A673 (cell line): ENCODE results near the gene MGAT5B. TPM values are rescaled to one million over a fixed set of nuclear protein-coding genes. Genes with fewer than 3 reads are reported as not detected.
A peak's percentile ranks its signal among the peaks of the same experiment; 100 is the strongest.

Experiments
- BruUV-seq: library from RNA; stranded (reverse); fragments of 400-500 nt; replicated peaks from 2 replicates; lab custom pipeline; 2021; lab: Mats Ljungman, UMichigan
- CTCF ChIA-PET: fragments of 300-600 bp; sonication (Branson Sonifier 250); formaldehyde crosslinking; loops from one replicate; lab custom pipeline; 2022; ENCODE audit warnings: antibody characterized with exemption; lab: Charles Lee
- POLR2A ChIA-PET: fragments of 300-600 bp; sonication (Branson Sonifier 250); formaldehyde crosslinking; loops from one replicate; lab custom pipeline; 2022; ENCODE audit warnings: antibody characterized with exemption; ENCODE audit not compliant: low non-redundant PET; lab: Charles Lee
- DNase-seq: peaks from one replicate; pipeline ENCODE4 v3.0.0-alpha.2; 2015; ENCODE audit warnings: low spot score
- H3K27ac ChIP-seq: fragments of 200-600 bp; sonication (generic); 2 replicates; pipeline ENCODE4 v1.5.1; 2016; ENCODE audit warnings: mixed run types, low read depth, mild to moderate bottlenecking, mixed read lengths, antibody characterized with exemption, low read length; ENCODE audit not compliant: poor library complexity, severe bottlenecking
- H3K27me3 ChIP-seq: fragments of 200-600 bp; sonication (generic); replicated peaks from 2 replicates; pipeline ENCODE4 v1.6.1; 2017; ENCODE audit warnings: mixed run types, low read depth, mild to moderate bottlenecking, mixed read lengths, antibody characterized with exemption, low read length; ENCODE audit not compliant: insufficient read depth, poor library complexity
- H3K36me3 ChIP-seq: fragments of 200-600 bp; sonication (generic); 2 replicates; pipeline ENCODE4 v1.6.1; 2016; ENCODE audit warnings: mixed run types, mild to moderate bottlenecking, mixed read lengths, antibody characterized with exemption, low read length; ENCODE audit not compliant: insufficient read depth, poor library complexity, severe bottlenecking
- H3K4me1 ChIP-seq: fragments of 200-600 bp; sonication (generic); 2 replicates; pipeline ENCODE4 v1.6.1; 2017; ENCODE audit warnings: mixed run types, mild to moderate bottlenecking, mixed read lengths, antibody characterized with exemption, low read length; ENCODE audit not compliant: insufficient read depth, poor library complexity, severe bottlenecking
- H3K4me3 ChIP-seq: fragments of 200-600 bp; sonication (generic); 2 replicates; pipeline ENCODE4 v1.5.1; 2016; ENCODE audit warnings: low read depth, mixed run types, mild to moderate bottlenecking, mixed read lengths, low read length; ENCODE audit not compliant: poor library complexity, severe bottlenecking
- H3K9me3 ChIP-seq: fragments of 200-600 bp; sonication (generic); 2 replicates; pipeline ENCODE4 v1.6.1; 2016; ENCODE audit warnings: mixed run types, low read depth, mild to moderate bottlenecking, mixed read lengths, antibody characterized with exemption, low read length; ENCODE audit not compliant: poor library complexity, severe bottlenecking
- EZH2 ChIP-seq: fragments of 200-600 bp; sonication (generic); IDR thresholded peaks from 2 replicates; pipeline ENCODE4 v1.6.1; 2017; ENCODE audit warnings: borderline replicate concordance, low read depth, mild to moderate bottlenecking, mixed read lengths, antibody characterized with exemption, low read length; ENCODE audit not compliant: poor library complexity, severe bottlenecking
- intact Hi-C: fragments of 100-400 bp; cut with micrococcal nuclease; formaldehyde crosslinking; loops from one replicate; pipeline ENCODE4 v1.10.0; 2022; ENCODE audit not compliant: unreplicated experiment
- total RNA-seq: library from RNA; stranded (reverse); gene quantifications from 2 replicates; pipeline ENCODE4 v1.2.3, GENCODE V29; 2021
- TF ChIP-seq, protein P1 (sequence below): fragments of 300-800, 200-600 bp; sonication (generic); conservative IDR thresholded peaks from 2 replicates; pipeline ENCODE4 v1.5.1; 2017; ENCODE audit warnings: low read depth, mild to moderate bottlenecking, antibody characterized with exemption, low read length, moderate library complexity, mixed read lengths

Gene MGAT5B
- total RNA-seq, 1 experiment from 2014 or later = 1.1 TPM

DNA sequence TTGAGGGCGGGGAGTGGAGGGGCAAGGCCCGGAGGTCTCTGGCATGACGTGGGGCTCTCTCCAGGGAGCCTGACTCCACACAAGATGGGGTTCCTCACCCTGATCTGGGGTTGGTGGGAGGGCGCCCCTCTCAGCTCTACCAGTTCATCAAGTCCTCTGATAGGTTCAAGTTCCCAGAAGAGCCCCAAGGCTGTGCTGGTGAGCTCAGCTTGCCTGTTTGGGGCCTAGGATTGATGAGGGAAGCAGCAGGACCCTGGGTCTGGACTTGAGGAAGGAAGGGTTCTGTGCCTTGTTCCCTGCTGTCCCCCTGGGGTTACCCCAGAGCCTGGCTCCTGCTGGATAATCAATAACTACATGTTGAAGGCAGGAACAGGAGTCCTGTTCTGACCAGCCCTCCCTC is 3.5 kb downstream of the MGAT5B start:
- TF ChIP-seq EZH2 = no peak

DNA sequence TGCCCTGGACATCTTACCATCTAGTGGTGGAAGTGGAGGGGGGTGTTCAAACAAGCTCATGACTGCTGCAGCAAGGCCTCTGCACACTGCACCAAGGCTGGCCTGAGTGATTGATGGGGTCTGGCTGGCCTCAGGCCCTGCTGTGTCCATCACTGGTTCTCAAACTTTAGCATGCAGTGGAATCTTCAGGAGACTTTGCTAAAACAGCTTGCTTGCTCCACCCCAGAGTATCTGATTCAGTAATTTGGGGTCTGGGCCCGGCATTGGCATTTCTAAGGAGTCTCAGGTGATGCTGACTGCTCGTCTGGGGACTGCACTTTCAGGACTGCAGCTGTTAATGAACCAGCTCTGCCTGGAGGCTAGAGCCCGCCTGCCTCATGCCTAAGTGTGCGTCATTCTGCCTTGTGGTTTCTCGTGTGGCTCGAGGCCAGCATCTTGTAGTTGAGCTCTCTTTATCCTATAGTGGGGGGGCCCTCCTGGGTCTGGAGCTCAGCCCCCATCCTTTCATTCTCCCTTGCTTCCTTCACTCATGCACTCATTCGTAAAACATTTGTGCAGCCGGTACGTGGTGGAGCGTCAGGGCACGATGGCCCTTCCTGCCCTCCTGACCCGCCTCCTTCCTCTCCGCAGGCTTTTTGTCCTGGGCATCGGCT is 4.1 kb downstream of the MGAT5B start:
- BruUV-seq = no TSS peak
- H3K4me3 ChIP-seq = no peak overlapping the region
- no peaks in the 10 kb centered on the region for H3K36me3 ChIP-seq
- H3K4me1 ChIP-seq = peaks cover 5% of the 10 kb centered on the region
- DNase-seq = peak; percentile 36
- H3K9me3 ChIP-seq = no peaks in the 10 kb centered on the region
- ChIA-PET POLR2A (interaction anchor here (0.5 kb wide), 1 partner anchor 424 kb away, joined by 3 read pairs; no protein-coding TSS in a partner anchor), CTCF (no interaction called here)
- intact Hi-C loops = no loop called here
- TF ChIP-seq, protein P1, sequence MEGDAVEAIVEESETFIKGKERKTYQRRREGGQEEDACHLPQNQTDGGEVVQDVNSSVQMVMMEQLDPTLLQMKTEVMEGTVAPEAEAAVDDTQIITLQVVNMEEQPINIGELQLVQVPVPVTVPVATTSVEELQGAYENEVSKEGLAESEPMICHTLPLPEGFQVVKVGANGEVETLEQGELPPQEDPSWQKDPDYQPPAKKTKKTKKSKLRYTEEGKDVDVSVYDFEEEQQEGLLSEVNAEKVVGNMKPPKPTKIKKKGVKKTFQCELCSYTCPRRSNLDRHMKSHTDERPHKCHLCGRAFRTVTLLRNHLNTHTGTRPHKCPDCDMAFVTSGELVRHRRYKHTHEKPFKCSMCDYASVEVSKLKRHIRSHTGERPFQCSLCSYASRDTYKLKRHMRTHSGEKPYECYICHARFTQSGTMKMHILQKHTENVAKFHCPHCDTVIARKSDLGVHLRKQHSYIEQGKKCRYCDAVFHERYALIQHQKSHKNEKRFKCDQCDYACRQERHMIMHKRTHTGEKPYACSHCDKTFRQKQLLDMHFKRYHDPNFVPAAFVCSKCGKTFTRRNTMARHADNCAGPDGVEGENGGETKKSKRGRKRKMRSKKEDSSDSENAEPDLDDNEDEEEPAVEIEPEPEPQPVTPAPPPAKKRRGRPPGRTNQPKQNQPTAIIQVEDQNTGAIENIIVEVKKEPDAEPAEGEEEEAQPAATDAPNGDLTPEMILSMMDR = no peak
- TF ChIP-seq EZH2 = no peak
- H3K27ac ChIP-seq = no peak overlapping the region
- peaks cover 17% of the 10 kb centered on the region for H3K27me3 ChIP-seq

More for the DNA sequence above, 3.5 kb downstream of the MGAT5B start:
- no peaks in the 10 kb centered on the region for H3K9me3 ChIP-seq
- H3K27ac ChIP-seq = no peak overlapping the region
- ChIA-PET CTCF (interaction anchor here (1.3 kb wide), 1 partner anchor 185 kb away, joined by 4 read pairs; no protein-coding TSS in a partner anchor), POLR2A (interaction anchor here (0.6 kb wide), 1 partner anchor 42 kb away, joined by 3 read pairs; no protein-coding TSS in a partner anchor)
- no TSS peak for BruUV-seq
- DNase-seq = no peak
- no peak overlapping the region for H3K4me3 ChIP-seq
- no peaks in the 10 kb centered on the region for H3K36me3 ChIP-seq
- H3K27me3 ChIP-seq = peaks cover 17% of the 10 kb centered on the region
- intact Hi-C loops = no loop called here
- peaks cover 5% of the 10 kb centered on the region for H3K4me1 ChIP-seq

DNA sequence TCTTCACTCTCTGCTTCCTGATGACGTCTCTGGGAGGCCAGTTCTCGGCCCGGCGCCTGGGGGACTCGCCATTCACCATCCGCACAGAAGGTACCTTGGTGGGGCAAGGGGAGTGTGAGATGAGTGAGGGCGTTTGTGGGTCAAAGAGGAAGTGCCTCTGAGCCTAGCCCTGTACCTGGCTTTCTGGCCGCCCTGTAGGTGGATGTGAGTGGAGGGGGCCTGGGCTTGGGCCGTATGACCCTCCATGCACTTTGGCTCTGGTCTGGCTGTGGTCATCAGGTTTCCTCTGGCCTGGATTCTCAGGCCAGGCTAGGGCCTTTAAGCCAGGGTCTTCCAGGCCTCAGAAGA is 4.6 kb downstream of the MGAT5B start:
- ChIA-PET CTCF (no interaction called here), POLR2A (no interaction called here)
- Histone ChIP-seq H3K4me1 (peaks cover 5% of the 10 kb centered on the region), H3K27me3 (peaks cover 17% of the 10 kb centered on the region), H3K36me3 (no peaks in the 10 kb centered on the region), H3K27ac (no peak overlapping the region), H3K4me3 (no peak overlapping the region), H3K9me3 (no peaks in the 10 kb centered on the region)
- TF ChIP-seq, protein P1 = no peak
- TF ChIP-seq EZH2 = no peak
- no TSS peak for BruUV-seq
- intact Hi-C loops = no loop called here
- no peak for DNase-seq
